ENCODE measurements around the gene CH25H.

GRCh38 chr10:89159761-89160160 lies 47.4 kb downstream of the CH25H start:
- TF ChIP-seq CTCF (IDR thresholded peaks at IDR 0.05 in 8 of 11, conservative IDR thresholded peaks at IDR 0.05 in 3 of 11) (no peak), POLR2A (IDR thresholded peaks at IDR 0.05) (no peak)
